ENCODE results near the gene ING3.
"Not testable (repeated sequence)": the region's sequence is repeated elsewhere in the genome, so short reads cannot be mapped to it uniquely, and the experiment has no call there.

Gene ING3

DNA sequence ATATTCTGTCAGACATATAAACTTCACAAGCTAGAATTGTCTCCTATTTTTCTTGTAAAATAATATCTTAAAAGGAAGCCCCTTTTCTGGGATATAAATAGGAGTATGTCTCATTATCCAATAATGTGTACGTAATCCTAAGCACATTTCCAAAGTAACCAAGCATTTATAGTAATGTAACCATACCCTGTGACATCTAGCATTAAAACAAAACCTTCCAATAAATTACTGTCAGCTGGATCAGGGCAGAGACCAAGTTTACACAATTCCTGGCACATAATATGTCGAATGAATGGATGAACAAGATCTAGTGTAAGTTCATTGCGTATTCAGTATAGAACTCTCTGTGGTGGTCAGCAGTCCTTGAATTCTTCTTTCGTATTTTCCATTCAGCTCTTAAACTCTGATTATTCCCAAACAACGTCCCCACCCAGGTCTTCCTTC lies 52.2 kb downstream of the ING3 start:
- no peak overlapping the region for H3K4me3 ChIP-seq (ENCODE audit: low read depth, low read length)
- TF ChIP-seq, protein P1, sequence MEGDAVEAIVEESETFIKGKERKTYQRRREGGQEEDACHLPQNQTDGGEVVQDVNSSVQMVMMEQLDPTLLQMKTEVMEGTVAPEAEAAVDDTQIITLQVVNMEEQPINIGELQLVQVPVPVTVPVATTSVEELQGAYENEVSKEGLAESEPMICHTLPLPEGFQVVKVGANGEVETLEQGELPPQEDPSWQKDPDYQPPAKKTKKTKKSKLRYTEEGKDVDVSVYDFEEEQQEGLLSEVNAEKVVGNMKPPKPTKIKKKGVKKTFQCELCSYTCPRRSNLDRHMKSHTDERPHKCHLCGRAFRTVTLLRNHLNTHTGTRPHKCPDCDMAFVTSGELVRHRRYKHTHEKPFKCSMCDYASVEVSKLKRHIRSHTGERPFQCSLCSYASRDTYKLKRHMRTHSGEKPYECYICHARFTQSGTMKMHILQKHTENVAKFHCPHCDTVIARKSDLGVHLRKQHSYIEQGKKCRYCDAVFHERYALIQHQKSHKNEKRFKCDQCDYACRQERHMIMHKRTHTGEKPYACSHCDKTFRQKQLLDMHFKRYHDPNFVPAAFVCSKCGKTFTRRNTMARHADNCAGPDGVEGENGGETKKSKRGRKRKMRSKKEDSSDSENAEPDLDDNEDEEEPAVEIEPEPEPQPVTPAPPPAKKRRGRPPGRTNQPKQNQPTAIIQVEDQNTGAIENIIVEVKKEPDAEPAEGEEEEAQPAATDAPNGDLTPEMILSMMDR (IDR thresholded peaks at IDR 0.05; ENCODE audit: low read depth, low read length) = no peak

DNA sequence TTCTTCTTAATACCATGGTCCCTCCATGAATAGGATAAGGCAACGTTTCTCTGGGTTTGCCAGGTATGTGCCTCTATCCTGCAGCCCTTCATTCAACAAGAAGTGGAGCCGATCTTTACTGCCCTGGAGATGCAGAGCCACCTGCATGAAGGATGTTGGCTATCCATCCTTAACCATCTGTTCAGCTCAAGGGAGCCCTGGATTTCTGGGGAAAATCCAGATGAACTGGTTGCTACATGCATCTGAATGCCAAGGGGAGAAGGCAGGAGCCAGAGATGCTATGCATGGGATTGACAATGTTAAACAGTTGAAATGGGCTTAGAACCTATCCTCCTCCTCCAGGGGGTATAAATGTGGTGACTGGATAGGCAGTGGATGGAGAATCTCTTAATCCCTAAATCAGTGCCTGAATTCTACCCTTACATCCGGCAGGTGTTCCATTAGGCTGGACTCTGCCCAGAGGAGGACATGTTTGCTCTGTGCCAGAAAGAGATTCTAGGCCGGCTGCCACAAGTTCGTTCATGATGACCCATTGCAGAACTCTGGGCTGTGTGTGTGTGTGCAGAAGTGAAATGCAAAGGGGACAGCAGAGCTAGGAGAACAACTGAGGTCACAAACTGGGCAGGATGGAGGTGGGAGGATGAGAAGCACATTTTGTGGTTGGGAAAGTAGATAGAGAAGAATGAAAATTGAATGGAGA lies 53.6 kb downstream of the ING3 start:
- no peak overlapping the region for H3K4me3 ChIP-seq (ENCODE audit: low read depth, low read length)
- TF ChIP-seq, protein P1 (IDR thresholded peaks at IDR 0.05; ENCODE audit: low read depth, low read length) = no peak

DNA sequence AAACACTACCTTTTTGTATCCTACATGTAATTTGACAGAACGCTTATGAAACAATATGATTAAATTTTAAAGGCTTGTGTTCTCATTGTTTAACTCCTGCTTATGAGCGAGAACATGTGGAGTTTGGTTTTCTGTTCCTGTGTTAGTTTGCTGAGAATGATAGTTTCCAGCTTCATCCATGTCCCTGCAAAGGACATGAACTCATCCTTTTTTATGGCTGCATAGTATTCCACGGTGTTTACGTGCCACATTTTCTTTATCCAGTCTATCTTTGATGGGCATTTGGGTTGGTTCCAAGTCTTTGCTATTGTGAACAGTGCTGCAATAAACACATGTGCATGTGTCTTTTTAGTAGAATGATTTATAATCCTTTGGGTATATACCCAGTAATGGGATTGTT lies 54.5 kb downstream of the ING3 start:
- H3K4me3 ChIP-seq (ENCODE audit: low read depth, low read length) = not testable (repeated sequence)

DNA sequence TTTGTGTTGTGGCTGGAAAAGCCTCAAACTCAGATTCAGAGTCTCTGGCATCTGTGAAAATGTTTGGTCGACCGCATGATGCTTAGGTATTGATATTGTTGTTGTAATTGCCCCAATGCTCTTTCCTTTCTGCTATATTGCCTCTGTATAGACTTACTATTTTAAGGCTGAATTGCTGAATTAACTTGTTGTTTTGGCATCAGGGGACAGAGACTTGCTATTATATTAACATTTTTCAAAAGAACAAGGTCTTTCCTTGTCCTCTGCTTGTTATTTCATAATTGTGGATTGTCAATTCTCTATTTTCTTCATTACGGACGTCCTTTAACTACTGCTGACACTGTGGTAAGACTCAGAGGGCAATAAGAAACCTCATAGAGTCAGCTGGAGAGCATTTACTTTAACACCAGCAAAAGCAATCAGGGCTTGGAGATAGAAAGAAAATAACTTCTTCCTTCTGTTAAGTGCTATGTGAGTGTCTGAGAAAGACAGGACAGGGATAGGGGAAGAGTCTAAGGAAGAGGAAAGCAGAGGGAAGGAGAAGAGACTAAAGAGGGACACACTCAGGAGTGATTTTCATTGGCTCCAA lies 55.5 kb downstream of the ING3 start:
- TF ChIP-seq, protein P1 (IDR thresholded peaks at IDR 0.05; ENCODE audit: low read depth, low read length) = no peak
- H3K4me3 ChIP-seq (ENCODE audit: low read depth, low read length) = no peak overlapping the region

DNA sequence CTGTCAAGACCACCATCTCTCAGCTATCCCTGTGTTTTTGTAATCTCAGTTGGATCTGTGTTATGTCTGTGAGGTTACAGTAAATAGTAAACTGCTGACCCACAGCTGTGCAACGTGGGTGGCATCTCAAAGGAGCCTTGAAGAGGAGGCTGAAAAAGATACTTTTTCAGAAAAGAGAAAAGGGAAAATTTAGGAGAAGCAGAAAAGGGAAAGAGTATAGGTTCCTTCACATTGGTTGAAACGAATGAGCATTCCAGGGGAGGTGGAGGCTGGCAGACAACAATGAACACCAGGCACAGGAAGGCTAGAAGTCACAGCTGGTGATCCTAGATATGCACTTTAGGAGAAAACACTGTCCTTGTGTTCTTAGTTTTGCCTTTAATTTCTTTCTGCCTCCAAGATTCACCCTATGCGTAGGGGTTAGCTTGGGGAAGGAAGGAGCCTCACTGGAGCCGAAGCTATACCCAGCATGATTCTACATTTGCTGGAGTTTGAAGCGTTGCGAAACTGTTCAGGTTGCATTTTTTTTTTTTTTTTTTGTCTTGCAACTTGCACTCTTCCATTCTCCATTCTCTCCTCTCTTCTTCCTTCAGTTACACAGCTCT lies 56.2 kb downstream of the ING3 start:
- H3K4me3 ChIP-seq (ENCODE audit: low read depth, low read length) = no peak overlapping the region
- TF ChIP-seq, protein P1 (IDR thresholded peaks at IDR 0.05; ENCODE audit: low read depth, low read length) = no peak

DNA sequence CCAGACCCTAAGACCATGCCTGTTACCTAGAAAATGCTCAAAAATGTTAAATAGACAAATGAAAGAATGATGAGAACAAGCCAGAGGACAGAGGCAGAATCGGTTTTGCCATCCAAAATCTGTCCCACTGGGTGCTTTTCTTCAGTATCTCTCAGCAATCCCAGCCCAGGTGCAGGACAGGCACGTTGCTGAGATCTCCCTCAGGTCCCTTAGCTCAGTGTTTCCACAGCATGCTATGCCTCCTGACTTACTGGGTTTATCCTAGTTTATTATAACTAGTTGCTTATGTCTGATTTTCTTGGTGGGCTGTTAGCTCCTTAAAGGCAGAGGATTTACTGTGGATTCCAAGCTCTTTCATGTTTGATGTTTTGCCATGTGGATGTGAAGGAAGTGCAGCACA lies 58.2 kb downstream of the ING3 start:
- no peak overlapping the region for H3K4me3 ChIP-seq (ENCODE audit: low read depth, low read length)
- TF ChIP-seq, protein P1 (IDR thresholded peaks at IDR 0.05; ENCODE audit: low read depth, low read length) = no peak

DNA sequence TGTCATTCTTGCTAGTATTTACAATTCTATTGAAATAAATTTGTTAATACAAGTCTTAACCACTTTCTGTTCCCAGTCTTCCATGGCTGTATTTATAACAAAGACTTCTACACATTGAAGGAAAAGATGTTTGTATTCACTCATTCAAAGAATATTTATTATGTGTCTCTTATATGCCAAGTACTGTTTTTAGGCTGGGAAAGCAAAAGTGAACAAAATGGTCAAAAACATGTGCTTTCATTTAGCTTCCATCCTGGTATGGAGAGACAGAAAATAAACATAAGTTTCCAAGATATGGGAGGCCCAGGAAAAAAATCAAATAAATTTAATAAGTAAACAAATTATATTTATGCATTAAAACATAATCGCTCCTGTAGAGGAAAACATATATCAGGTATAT lies 60.8 kb downstream of the ING3 start:
- no peak overlapping the region for H3K4me3 ChIP-seq (ENCODE audit: low read depth, low read length)
- TF ChIP-seq, protein P1 (IDR thresholded peaks at IDR 0.05; ENCODE audit: low read depth, low read length) = no peak
